HG03521 (cell line): ENCODE data around the gene PISD.

ENCODE experiments used
- ATAC-seq: cut with Tn5 transposase; IDR thresholded peaks from one replicate; pipeline ENCODE4 v1.9.1; 2021; ENCODE audit warnings: mild to moderate bottlenecking, moderate library complexity; ENCODE audit not compliant: unreplicated experiment

The PISD gene

GRCh38 chr22:31575190-31575589 lies 86.8 kb downstream of the PISD start:
- ATAC-seq: no peak

GRCh38 chr22:31574055-31574670 lies 87.9 kb downstream of the PISD start:
- no peak for ATAC-seq

DNA sequence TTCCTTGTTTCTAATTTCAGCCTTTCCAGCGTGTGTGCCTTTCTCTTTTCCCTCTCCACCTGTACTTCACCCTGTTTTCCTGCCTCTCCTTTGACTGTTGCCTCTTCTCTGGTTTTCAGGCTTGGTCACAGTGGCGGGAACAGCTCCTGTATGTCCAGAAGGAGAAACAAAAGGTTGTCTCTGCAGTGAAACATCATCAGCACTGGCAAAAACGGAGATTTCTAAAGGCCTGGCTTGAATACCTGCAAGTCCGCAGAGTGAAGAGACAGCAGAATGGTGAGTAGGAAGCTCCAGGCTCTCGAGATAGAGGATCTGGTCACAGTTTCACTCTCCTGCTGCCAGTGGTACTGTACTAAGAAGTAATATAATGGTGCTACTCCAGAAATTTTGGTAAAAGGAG lies 89.1 kb downstream of the PISD start:
- no peak for ATAC-seq

- ATAC-seq: no peak
Observed at GRCh38 chr22:31569126-31569525, 92.9 kb downstream of the PISD start.
